ENCODE data around the gene ATG16L1. TPM values are rescaled to one million over a fixed set of nuclear protein-coding genes. Genes with fewer than 3 reads are reported as not detected.

The ATG16L1 gene
- total RNA-seq, 2 donors from 2014 or later: 34.5 to 36.2 TPM

GRCh38 chr2:233275223-233275622, 23.8 kb downstream of the ATG16L1 start:
- ATAC-seq: no peak
- intact Hi-C loops (cut with DNase I, micrococcal nuclease): no loop called here

DNA sequence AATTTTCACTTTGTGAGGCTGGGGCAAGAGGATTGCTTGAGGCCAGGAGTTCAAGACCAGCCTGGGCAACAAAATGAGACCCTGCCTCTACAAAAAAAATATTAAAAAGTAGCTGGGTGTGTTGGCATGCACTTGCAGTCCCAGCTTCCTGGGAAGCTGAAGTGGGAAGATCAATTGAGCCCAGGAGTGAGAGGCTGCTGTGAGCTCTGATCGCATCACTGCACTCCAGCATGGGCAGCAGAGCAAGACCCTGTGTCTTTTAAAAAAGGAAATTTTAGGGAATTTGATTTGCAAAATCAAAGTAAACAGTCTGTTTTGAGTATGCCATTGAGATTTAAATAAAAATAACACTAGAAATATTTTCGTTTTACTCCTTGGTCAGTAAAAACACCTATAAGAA, 27.4 kb downstream of the ATG16L1 start:
- intact Hi-C loops (cut with DNase I, micrococcal nuclease): no loop called here
- DNase-seq (no peak), ATAC-seq (no peak)

More at GRCh38 chr2:233275223-233275622, 23.8 kb downstream of the ATG16L1 start:
- no peak for DNase-seq

GRCh38 chr2:233280114-233280693, 28.7 kb downstream of the ATG16L1 start:
- no peak for DNase-seq
- ATAC-seq: peak; percentile 83
- intact Hi-C loops (cut with DNase I, micrococcal nuclease): no loop called here

DNA sequence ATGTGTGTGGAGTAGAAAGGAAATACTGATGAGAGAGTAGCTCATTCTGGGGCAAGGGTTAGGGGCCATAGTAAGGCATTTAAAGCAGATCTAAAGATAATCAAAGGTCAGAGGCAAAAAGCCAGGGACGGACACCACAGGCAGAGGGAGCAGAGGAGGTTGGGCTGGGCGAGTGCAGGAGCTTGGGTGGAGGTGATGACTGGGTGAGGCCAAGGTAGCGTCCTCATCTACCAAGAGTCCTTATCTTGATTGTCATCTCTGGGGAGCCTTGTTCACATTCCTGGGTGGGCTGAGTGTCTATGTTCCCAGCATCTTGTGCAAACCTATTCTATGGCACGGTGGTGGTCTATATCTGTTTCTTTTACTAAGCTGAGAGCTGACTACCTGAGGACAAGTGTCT, 30.1 kb downstream of the ATG16L1 start:
- ATAC-seq (peak; percentile 80), DNase-seq (no peak)
- intact Hi-C loops (cut with DNase I, micrococcal nuclease): no loop called here

DNA sequence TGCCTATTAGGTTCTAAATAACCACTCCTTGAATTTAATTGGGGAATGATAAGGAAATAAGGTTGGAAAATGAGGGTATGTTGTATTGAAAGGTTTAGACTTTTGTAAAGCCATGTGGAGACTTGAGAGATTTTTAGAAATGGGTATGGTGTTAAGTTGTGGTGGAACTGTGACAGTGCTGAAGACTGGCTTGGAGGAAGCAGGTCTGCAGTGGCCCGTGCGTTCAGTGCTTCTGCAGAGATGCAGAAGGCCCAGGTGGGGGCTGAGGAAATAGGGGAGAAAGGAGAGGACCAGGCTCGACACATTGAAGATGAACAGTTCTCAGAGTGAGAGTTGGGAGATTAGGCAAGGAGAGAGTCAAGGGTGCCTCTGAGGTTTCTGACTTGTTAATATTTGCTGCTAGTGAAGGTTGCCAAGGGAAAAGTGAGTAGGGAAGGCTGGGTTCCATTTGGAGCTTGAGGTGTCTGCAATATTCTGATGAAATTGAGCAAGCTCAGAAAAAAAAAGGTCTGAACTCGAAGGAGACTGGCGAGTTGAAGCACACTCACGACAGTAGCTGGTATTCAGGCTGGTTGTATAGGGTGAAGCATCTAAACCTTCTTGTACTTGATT, 30.6 kb downstream of the ATG16L1 start:
- intact Hi-C loops (cut with DNase I, micrococcal nuclease): no loop called here
- no peak for ATAC-seq
- DNase-seq: no peak

GRCh38 chr2:233285921-233286320, 34.4 kb downstream of the ATG16L1 start:
- intact Hi-C loops (cut with DNase I, micrococcal nuclease): no loop called here
- DNase-seq (no peak), ATAC-seq (no peak)

DNA sequence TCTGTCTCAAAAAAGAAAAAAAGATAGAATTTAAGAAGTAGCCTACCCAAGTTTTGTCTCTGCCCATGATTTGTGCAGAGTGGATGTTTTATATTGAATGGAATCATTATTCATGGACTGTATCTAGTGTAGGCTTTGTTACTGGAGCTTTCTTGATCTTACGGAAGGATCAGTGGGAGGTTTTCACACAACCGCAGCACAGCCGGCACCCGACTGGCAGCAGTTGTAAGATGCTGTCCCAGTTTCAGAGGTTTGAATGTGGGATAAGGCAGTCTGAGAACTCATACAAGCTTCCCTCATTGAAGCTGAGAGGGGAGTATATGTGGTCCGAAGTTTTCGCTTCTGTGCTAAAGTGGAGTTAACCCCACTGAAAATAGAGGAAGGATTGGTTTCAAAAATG, 36.4 kb downstream of the ATG16L1 start:
- DNase-seq: no peak
- intact Hi-C loops (cut with DNase I, micrococcal nuclease): no loop called here
- no peak for ATAC-seq

DNA sequence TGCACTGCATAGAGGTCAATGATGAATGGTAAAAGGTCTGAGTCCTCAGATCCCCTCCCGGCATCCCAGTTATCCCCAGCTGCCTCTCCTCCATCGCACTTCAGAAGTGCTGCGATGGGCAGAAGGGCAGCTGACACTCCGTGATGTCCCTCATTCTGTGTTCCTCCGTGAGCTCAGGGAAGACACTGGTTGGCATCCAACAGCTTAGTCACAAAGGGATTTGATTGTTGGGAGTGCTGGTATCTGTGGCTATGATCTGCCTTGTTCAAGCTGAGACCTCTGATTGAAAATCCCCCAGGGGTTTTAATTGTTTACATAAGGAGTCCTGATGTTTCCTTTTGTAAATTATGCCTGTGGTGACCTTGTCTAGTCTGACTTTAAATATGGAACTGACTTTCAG, 37.2 kb downstream of the ATG16L1 start:
- DNase-seq (no peak), ATAC-seq (no peak)
- intact Hi-C loops (cut with DNase I, micrococcal nuclease): no loop called here

DNA sequence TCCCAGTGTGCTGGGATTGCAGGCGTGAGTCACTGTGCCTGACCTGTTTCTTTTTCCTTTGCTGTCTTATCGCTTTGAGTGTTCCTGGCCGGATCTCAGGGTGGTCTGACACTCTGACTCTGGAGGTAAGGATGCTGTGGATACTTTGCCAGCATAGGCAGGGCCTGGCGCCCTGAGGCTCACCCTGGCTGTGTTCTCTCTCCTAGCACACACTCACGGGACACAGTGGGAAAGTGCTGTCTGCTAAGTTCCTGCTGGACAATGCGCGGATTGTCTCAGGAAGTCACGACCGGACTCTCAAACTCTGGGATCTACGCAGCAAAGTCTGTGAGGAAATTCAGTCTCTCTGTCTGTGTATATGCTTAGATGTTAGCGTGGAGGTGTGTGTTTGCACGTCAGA, 38.2 kb downstream of the ATG16L1 start:
- intact Hi-C loops (cut with DNase I, micrococcal nuclease): no loop called here
- DNase-seq (no peak), ATAC-seq (no peak)

- ATAC-seq: no peak
- intact Hi-C loops (cut with DNase I, micrococcal nuclease): no loop called here
- no peak for DNase-seq
Observed at GRCh38 chr2:233290051-233290845, 38.8 kb downstream of the ATG16L1 start.

GRCh38 chr2:233295891-233296290, 44.4 kb downstream of the ATG16L1 start:
- ATAC-seq (no peak), DNase-seq (no peak)
- intact Hi-C loops (cut with DNase I, micrococcal nuclease): no loop called here

- DNase-seq: no peak
- intact Hi-C loops (cut with DNase I, micrococcal nuclease): no loop called here
- ATAC-seq: peak; percentile 9
Observed at GRCh38 chr2:233297076-233297475, 45.6 kb downstream of the ATG16L1 start.

- DNase-seq: no peak
- ATAC-seq: no peak
- intact Hi-C loops (cut with DNase I, micrococcal nuclease): no loop called here
Observed at GRCh38 chr2:233300401-233300800, 48.9 kb downstream of the ATG16L1 start.

DNA sequence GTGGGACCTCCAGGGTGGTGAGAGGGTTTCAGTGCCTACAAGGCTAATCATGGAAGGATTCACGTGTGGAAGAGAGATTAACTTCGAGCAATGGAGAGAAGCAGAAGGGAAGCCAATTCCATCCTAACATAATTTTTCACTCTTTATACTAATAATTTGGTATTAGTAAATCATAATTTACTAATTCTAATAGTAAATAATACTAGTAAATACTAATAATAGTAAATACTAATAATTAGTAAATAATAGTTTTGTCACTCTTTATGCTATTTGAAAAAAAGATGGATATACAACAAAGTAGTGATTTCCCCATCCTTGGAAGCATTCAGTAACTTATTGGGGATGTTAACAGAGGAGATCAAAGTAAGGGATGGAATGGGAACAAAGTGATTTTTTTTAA, 49.8 kb downstream of the ATG16L1 start:
- intact Hi-C loops (cut with DNase I, micrococcal nuclease): no loop called here
- DNase-seq: no peak
- ATAC-seq: no peak

DNA sequence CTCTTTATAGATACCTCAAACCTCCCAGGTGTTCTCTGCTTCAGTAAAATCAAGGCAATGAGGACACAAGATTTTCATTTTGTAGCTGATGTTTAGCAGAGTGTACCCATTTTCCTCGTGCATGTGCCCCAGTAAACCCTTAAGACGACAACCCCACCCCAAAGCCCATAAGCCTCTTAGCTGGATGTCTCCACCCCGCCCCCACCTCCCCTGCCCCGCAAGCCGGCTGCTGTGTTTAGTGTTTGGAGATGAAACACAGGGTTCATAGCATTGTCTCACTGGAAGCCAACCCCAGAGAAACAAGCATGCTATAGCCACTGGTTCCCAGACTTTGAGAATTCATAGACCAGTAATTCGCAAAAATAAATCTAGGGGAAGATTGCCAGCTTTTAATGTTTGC, 50.3 kb downstream of the ATG16L1 start:
- intact Hi-C loops (cut with DNase I, micrococcal nuclease): no loop called here
- ATAC-seq: no peak
- no peak for DNase-seq

GRCh38 chr2:233303252-233303651, 51.8 kb downstream of the ATG16L1 start:
- intact Hi-C loops (cut with DNase I, micrococcal nuclease): no loop called here
- no peak for ATAC-seq
- no peak for DNase-seq

DNA sequence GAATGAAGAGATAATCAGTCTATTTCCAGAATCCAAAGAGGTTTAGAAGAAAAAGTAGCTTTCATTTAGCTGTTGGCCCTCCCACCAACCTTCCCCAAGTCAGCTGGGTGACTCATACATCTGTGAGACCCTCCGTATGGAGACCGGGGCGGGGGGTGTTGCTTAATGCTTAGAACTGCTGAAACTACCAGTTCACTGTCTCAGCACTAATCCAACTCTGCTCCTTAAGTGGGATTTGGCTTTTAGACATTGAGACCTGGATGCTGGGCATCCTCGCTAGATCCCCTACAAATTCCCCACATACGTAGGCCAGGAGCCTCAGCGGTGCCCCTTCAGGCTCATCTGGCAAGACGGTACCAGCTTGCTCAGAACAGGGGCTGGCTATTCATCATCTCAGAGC, 56.1 kb downstream of the ATG16L1 start, which contains the start of gene SAG:
Gene SAG, plus strand, starts transcription at position 252 of the 400 bp plus-strand sequence. CDS start 1,374 bp downstream, outside the sequence.
- intact Hi-C loops (cut with DNase I, micrococcal nuclease): no loop called here
- ATAC-seq (no peak), DNase-seq (no peak)

GRCh38 chr2:233311241-233311926, 59.9 kb downstream of the ATG16L1 start:
- no peak for DNase-seq
- intact Hi-C loops (cut with DNase I, micrococcal nuclease): no loop called here
- no peak for ATAC-seq

- intact Hi-C loops (cut with DNase I, micrococcal nuclease): no loop called here
- DNase-seq (no peak), ATAC-seq (no peak)
Observed at GRCh38 chr2:233312874-233313273, 61.4 kb downstream of the ATG16L1 start.

All from left colon (tissue), 2 donors.